ENCODE measurements around the gene PCTP.

GRCh38 chr17:55710829-55711496 lies 39.9 kb upstream of the PCTP start:
- TF ChIP-seq, protein P1, sequence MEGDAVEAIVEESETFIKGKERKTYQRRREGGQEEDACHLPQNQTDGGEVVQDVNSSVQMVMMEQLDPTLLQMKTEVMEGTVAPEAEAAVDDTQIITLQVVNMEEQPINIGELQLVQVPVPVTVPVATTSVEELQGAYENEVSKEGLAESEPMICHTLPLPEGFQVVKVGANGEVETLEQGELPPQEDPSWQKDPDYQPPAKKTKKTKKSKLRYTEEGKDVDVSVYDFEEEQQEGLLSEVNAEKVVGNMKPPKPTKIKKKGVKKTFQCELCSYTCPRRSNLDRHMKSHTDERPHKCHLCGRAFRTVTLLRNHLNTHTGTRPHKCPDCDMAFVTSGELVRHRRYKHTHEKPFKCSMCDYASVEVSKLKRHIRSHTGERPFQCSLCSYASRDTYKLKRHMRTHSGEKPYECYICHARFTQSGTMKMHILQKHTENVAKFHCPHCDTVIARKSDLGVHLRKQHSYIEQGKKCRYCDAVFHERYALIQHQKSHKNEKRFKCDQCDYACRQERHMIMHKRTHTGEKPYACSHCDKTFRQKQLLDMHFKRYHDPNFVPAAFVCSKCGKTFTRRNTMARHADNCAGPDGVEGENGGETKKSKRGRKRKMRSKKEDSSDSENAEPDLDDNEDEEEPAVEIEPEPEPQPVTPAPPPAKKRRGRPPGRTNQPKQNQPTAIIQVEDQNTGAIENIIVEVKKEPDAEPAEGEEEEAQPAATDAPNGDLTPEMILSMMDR (conservative IDR thresholded peaks at IDR 0.05): no peak
- TF ChIP-seq ZFX (IDR thresholded peaks at IDR 0.05): no peak

All from C4-2B (cell line).